Trophoblast cell (in vitro differentiated cells and primary cell): ENCODE results near the gene MAML2.
A peak's percentile ranks its signal among the peaks of the same experiment; 100 is the strongest.

Experiments used
- DNase-seq, 2 donors: peaks; one replicate each; pipeline ENCODE4 v3.0.0-alpha.2; 2016
- H2AFZ ChIP-seq: 2 replicates; pipeline ENCODE4 v1.6.1; 2013; ENCODE audit warnings: low read length, moderate library complexity, mild to moderate bottlenecking; ENCODE audit not compliant: insufficient read depth, poor library complexity
- H2AK5ac ChIP-seq: 2 replicates; pipeline ENCODE4 v1.6.1; 2013; ENCODE audit warnings: mild to moderate bottlenecking, low read length
- H2BK120ac ChIP-seq: 2 replicates; pipeline ENCODE4 v1.6.1; 2013; ENCODE audit warnings: low read length, mild to moderate bottlenecking, moderate library complexity; ENCODE audit not compliant: insufficient read depth, poor library complexity
- H2BK12ac ChIP-seq: 2 replicates; pipeline ENCODE4 v1.6.1; 2013; ENCODE audit warnings: mild to moderate bottlenecking, low read length, moderate library complexity
- H2BK5ac ChIP-seq: 2 replicates; pipeline ENCODE4 v1.6.1; 2013; ENCODE audit warnings: low read length, low read depth, moderate library complexity, mild to moderate bottlenecking; ENCODE audit not compliant: poor library complexity
- H3K14ac ChIP-seq: 2 replicates; pipeline ENCODE4 v1.6.1; 2013; ENCODE audit warnings: mild to moderate bottlenecking, low read length
- H3K18ac ChIP-seq: 2 replicates; pipeline ENCODE4 v1.6.1; 2013; ENCODE audit warnings: mild to moderate bottlenecking, low read length
- H3K23ac ChIP-seq: 2 replicates; pipeline ENCODE4 v1.6.1; 2013; ENCODE audit warnings: low read length
- H3K27ac ChIP-seq: 2 replicates; pipeline ENCODE4 v1.5.1; 2013; ENCODE audit warnings: low read depth, mild to moderate bottlenecking, inconsistent platforms, low read length, moderate library complexity
- H3K27me3 ChIP-seq: 2 replicates; pipeline ENCODE4 v1.6.1; 2013; ENCODE audit warnings: inconsistent platforms, mild to moderate bottlenecking, low read length, moderate library complexity; ENCODE audit not compliant: insufficient read depth
- H3K36me3 ChIP-seq, 2 experiments: 1 replicate in 1 of 2; 2 replicates in 1 of 2; pipeline ENCODE4 v1.6.1; 2013; ENCODE audit warnings: low read length in 2 of 2, mild to moderate bottlenecking in 2 of 2, moderate library complexity in 1 of 2; ENCODE audit not compliant: insufficient read depth in 2 of 2, control insufficient read depth in 1 of 2
- H3K4ac ChIP-seq: 2 replicates; pipeline ENCODE4 v1.6.1; 2013; ENCODE audit warnings: low read depth, mild to moderate bottlenecking, low read length, moderate library complexity
- H3K4me1 ChIP-seq, 2 experiments: 1 replicate in 1 of 2; 2 replicates in 1 of 2; pipeline ENCODE4 v1.6.1; 2013; ENCODE audit warnings: low read length in 2 of 2, mild to moderate bottlenecking in 2 of 2, moderate library complexity in 1 of 2; ENCODE audit not compliant: insufficient read depth in 2 of 2, control insufficient read depth in 1 of 2
- H3K4me2 ChIP-seq: 2 replicates; pipeline ENCODE4 v1.6.1; 2013; ENCODE audit warnings: inconsistent platforms, mild to moderate bottlenecking, low read length, moderate library complexity
- H3K4me3 ChIP-seq: 2 replicates; pipeline ENCODE4 v1.5.1; 2013; ENCODE audit warnings: mild to moderate bottlenecking, low read depth, low read length, inconsistent platforms
- H3K79me1 ChIP-seq: one replicate; pipeline ENCODE4 v1.6.1; 2013; ENCODE audit warnings: low read length
- H3K79me2 ChIP-seq: 2 replicates; pipeline ENCODE4 v1.6.1; 2013; ENCODE audit warnings: low read length, mild to moderate bottlenecking; ENCODE audit not compliant: control insufficient read depth, insufficient read depth, poor library complexity
- H3K9ac ChIP-seq: 2 replicates; pipeline ENCODE4 v1.6.1; 2013; ENCODE audit warnings: mild to moderate bottlenecking, low read length
- H3K9me3 ChIP-seq: 2 replicates; pipeline ENCODE4 v1.6.1; 2013; ENCODE audit warnings: low read depth, mild to moderate bottlenecking, control low read depth, inconsistent platforms, low read length; ENCODE audit not compliant: insufficient read depth
- H4K12ac ChIP-seq: 2 replicates; pipeline ENCODE4 v1.6.1; 2013; ENCODE audit warnings: low read depth, mild to moderate bottlenecking, low read length, moderate library complexity
- H4K8ac ChIP-seq: 2 replicates; pipeline ENCODE4 v1.6.1; 2013; ENCODE audit warnings: low read depth, mild to moderate bottlenecking, low read length, moderate library complexity
- H4K91ac ChIP-seq: one replicate; pipeline ENCODE4 v1.6.1; 2013; ENCODE audit warnings: low read depth, mild to moderate bottlenecking, low read length, moderate library complexity
- WGBS: extraction: QIAGEN DNeasy Blood & Tissue Kit; methylation state at CpG from one replicate; pipeline ENCODE4 v1.1.7; 2013; ENCODE audit warnings: missing lambda C conversion rate; ENCODE audit not compliant: insufficient read length, insufficient coverage; ENCODE audit errors: extremely low coverage; 5-methylcytosine and 5-hydroxymethylcytosine counted together

The MAML2 gene

DNA sequence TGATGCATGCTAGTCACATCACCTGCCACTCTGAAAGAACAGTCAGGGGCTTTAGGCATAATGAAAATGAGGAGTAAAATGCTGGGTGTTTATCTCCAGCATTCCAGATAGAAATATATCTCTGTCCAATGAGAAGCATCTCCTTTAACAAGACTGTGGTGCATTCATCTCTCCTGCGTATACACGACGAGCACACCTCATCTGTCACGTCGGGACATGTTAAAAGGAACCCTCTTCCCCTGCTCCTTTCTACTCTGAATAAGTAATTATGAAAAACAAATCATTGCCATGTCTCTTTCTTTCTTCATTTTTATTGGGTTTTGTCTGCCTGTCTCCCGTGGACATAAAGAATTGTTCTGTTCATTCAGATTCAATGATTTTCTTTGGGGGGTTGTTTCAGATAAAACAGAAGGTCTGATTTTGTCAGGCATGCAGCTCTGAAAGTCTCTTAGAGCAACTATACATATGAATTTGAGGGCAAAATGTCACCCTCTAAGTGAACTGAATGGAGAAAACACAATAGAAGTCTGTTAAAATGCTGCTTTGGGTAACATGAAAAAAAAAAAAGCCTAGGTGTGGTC, 195.0 kb downstream of the MAML2 start:
- Histone ChIP-seq H2BK12ac (peak overlapping the region; percentile 48), H3K18ac (no peak overlapping the region), H3K27ac (no peak overlapping the region), H3K14ac (no peak overlapping the region), H3K79me1 (peaks cover 9% of the 10 kb centered on the region), H2AFZ (no peak overlapping the region), H3K9me3 (no peaks in the 10 kb centered on the region), H2BK5ac (no peak overlapping the region), H3K4ac (no peak overlapping the region), H4K91ac (no peak overlapping the region), H3K79me2 (no peaks in the 10 kb centered on the region), H3K4me2 (no peak overlapping the region), H3K4me1 (peaks cover 11 to 17% of the 10 kb centered on the region in 2 experiments), H4K8ac (no peak overlapping the region), H2BK120ac (no peak overlapping the region), H3K27me3 (no peaks in the 10 kb centered on the region), H3K4me3 (no peak overlapping the region), H3K23ac (no peak overlapping the region), H3K36me3 (no peaks in the 10 kb centered on the region), H3K9ac (no peak overlapping the region), H2AK5ac (no peak overlapping the region), H4K12ac (no peak overlapping the region)
- WGBS = no CpG with 5 or more reads among the region's 6 CpGs
- no peak for DNase-seq

DNA sequence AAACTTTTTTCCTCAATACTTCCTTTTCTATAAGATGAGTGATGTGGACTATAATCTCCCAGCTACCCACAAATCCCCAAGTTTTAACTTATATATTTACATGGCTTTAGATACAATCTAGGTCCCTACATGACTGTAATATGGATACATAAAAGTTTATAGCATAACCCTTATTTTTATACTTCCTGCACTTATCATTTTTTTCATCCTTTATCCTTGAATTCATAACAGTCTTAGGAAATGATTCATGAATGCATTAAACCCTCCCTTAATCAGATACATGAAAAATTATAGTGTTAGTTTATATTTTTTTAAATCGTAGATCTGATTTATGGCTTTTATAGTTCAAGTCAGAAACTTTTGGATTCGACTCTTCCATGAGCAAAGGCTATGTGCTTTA, 195.8 kb downstream of the MAML2 start:
- no CpG with 5 or more reads among the region's 2 CpGs for WGBS
- peaks cover 11 to 17% of the 10 kb centered on the region in 2 experiments for H3K4me1 ChIP-seq
- H3K4ac ChIP-seq = no peak overlapping the region
- H3K79me1 ChIP-seq = peaks cover 9% of the 10 kb centered on the region
- H2BK12ac ChIP-seq = no peak overlapping the region
- H2AFZ ChIP-seq = no peak overlapping the region
- no peaks in the 10 kb centered on the region for H3K27me3 ChIP-seq
- no peak for DNase-seq
- no peak overlapping the region for H3K9ac ChIP-seq
- no peak overlapping the region for H3K18ac ChIP-seq
- no peak overlapping the region for H2BK120ac ChIP-seq
- no peak overlapping the region for H2AK5ac ChIP-seq
- H3K27ac ChIP-seq = no peak overlapping the region
- no peaks in the 10 kb centered on the region for H3K79me2 ChIP-seq
- no peak overlapping the region for H3K4me2 ChIP-seq
- H4K91ac ChIP-seq = no peak overlapping the region
- no peak overlapping the region for H3K14ac ChIP-seq
- no peak overlapping the region for H4K8ac ChIP-seq
- no peak overlapping the region for H3K4me3 ChIP-seq
- H3K9me3 ChIP-seq = no peaks in the 10 kb centered on the region
- H3K23ac ChIP-seq = no peak overlapping the region
- no peaks in the 10 kb centered on the region for H3K36me3 ChIP-seq
- no peak overlapping the region for H4K12ac ChIP-seq
- H2BK5ac ChIP-seq = no peak overlapping the region

DNA sequence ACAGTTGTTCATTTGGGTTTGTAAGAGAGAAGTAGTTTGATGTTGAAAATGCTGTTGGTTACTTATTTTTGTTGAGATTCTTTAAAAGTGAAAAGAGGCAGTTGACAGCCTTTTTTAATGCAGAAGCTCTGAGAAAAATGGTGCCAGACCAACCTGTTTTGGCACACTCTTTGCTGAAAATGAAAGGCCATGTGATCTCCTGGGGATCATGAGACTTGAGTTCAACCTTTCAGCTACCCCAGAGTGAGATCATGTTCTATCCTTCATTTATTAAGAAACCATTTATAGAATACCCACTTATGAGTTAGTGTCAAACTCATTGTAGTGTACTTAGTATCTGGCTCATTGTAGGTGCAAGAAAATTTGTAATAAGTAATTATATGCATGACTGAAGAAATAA, 196.2 kb downstream of the MAML2 start:
- Histone ChIP-seq H2BK120ac (no peak overlapping the region), H3K14ac (no peak overlapping the region), H3K18ac (no peak overlapping the region), H3K27ac (no peak overlapping the region), H2BK12ac (no peak overlapping the region), H2AFZ (no peak overlapping the region), H4K91ac (no peak overlapping the region), H3K36me3 (peaks cover 0 to under 1% of the 10 kb centered on the region in 2 experiments), H2AK5ac (no peak overlapping the region), H4K12ac (no peak overlapping the region), H3K9me3 (no peaks in the 10 kb centered on the region), H3K4me1 (peaks cover 9 to 17% of the 10 kb centered on the region in 2 experiments), H4K8ac (no peak overlapping the region), H2BK5ac (no peak overlapping the region), H3K9ac (no peak overlapping the region), H3K4me2 (no peak overlapping the region), H3K79me2 (no peaks in the 10 kb centered on the region), H3K27me3 (no peaks in the 10 kb centered on the region), H3K23ac (no peak overlapping the region), H3K4me3 (no peak overlapping the region), H3K4ac (no peak overlapping the region), H3K79me1 (peaks cover 9% of the 10 kb centered on the region)
- DNase-seq = no peak

DNA sequence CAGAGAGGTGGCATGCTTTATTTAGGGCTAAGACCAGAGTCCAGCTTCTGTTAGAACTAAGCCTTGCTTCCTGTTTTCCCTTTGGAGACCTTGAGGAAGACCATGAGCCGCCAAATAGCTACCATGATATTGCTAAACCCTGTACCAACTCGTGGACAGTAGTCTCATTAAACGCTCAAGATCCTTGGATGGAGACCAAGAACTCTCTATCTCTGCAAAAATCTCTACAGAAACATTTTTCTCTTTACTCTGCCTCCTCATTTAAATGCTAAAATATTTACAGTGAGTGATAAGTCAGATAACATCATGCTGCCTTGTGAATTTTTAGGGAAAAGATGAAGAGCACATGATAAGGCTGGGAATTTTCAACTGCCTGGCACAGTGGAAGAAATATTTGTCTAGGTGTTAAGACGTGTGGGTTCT, 197.8 kb downstream of the MAML2 start:
- Histone ChIP-seq H3K36me3 (peaks cover 3 to 5% of the 10 kb centered on the region in 2 experiments), H2BK120ac (no peak overlapping the region), H3K79me2 (no peaks in the 10 kb centered on the region), H3K14ac (no peak overlapping the region), H3K9ac (no peak overlapping the region), H2BK12ac (no peak overlapping the region), H3K9me3 (no peaks in the 10 kb centered on the region), H3K18ac (no peak overlapping the region), H4K12ac (no peak overlapping the region), H3K23ac (no peak overlapping the region), H3K27ac (peak overlapping the region; percentile 79), H2BK5ac (peak overlapping the region; percentile 77), H2AFZ (no peak overlapping the region), H2AK5ac (no peak overlapping the region), H4K91ac (no peak overlapping the region), H3K79me1 (peaks cover 9% of the 10 kb centered on the region), H3K4ac (no peak overlapping the region), H4K8ac (no peak overlapping the region), H3K4me2 (no peak overlapping the region), H3K27me3 (no peaks in the 10 kb centered on the region), H3K4me3 (no peak overlapping the region), H3K4me1 (peaks cover 7 to 15% of the 10 kb centered on the region in 2 experiments)
- peak; percentile 69 to 93 for DNase-seq
- WGBS = no CpG with 5 or more reads among the region's 4 CpGs
